PC-3 (cell line): Measurements from ENCODE around the gene CARD6.

Source experiments
- CTCF ChIP-seq: fragments of 300-600 bp; sonication (generic); conservative IDR thresholded peaks from 2 replicates; pipeline ENCODE4 v1.5.1; 2017; ENCODE audit warnings: antibody characterized with exemption, low read depth, mild to moderate bottlenecking, low read length
- EZH2 ChIP-seq: fragments of 300-600 bp; sonication (generic); IDR thresholded peaks from one replicate; pipeline ENCODE4 v1.6.1; 2017; ENCODE audit warnings: antibody characterized with exemption, mild to moderate bottlenecking, low read length; ENCODE audit not compliant: unreplicated experiment
- EZH2phosphoT487 ChIP-seq: fragments of 300-600 bp; sonication (generic); IDR thresholded peaks from 2 replicates; pipeline ENCODE4 v1.6.1; 2018; ENCODE audit warnings: mild to moderate bottlenecking, antibody characterized with exemption, low read length, borderline replicate concordance

- TF ChIP-seq EZH2 (no peak), CTCF (no peak), EZH2phosphoT487 (no peak)
Observed at GRCh38 chr5:40877371-40877988, 36.3 kb downstream of the CARD6 start.
